ENCODE results near the gene MTCH1.

DNA sequence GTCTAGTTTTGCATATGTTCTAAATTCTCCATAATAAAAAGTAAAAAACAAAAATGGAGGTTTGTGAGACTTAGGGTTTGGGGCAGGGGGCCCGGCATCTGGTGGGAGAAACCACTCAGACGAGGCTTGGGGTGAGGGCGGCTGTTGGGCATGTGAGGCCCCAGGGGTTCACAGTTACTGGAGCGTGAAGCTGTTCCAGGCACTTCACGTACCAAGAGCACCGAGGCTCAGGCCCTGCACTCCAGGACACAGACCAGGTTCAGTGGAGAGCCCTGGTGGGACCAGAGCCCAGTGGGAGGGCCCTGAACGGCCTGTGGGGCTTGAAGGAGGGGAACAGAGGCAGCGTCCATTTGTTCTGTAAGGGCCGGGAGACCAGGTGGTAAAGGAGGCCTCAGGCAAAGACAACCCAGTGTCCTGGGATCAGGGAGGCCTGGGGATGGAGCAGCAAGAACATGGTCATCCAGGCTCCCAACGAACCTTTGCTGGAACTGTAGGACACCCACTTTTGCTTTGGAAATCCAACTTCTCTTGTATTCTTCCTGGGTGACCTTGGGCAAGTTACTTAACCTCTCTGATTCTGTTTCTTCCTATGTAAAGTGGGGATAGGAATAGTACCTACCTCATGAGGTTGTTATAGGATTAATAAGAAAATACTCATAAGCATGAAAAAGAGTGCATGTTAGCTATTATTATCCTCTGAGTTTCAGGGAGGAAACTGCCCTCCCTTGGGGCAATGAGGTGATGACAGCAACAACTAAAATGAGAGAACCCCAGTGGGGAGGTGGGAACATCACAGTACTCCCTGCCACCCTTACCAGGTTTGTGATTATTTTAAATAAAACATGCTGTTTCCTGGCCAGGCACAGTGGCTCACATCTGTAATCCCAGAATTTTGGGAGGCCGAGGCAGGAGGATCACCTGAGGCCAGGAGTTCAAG lies 18.3 kb upstream of the MTCH1 start:
- TF ChIP-seq, protein P1, sequence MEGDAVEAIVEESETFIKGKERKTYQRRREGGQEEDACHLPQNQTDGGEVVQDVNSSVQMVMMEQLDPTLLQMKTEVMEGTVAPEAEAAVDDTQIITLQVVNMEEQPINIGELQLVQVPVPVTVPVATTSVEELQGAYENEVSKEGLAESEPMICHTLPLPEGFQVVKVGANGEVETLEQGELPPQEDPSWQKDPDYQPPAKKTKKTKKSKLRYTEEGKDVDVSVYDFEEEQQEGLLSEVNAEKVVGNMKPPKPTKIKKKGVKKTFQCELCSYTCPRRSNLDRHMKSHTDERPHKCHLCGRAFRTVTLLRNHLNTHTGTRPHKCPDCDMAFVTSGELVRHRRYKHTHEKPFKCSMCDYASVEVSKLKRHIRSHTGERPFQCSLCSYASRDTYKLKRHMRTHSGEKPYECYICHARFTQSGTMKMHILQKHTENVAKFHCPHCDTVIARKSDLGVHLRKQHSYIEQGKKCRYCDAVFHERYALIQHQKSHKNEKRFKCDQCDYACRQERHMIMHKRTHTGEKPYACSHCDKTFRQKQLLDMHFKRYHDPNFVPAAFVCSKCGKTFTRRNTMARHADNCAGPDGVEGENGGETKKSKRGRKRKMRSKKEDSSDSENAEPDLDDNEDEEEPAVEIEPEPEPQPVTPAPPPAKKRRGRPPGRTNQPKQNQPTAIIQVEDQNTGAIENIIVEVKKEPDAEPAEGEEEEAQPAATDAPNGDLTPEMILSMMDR (conservative IDR thresholded peaks at IDR 0.05), result no peak
- no peak for TF ChIP-seq ZFX (IDR thresholded peaks at IDR 0.05)
